HG03095 (cell line): ENCODE results near the gene KIAA0825.
"Not testable (repeated sequence)": the region's sequence is repeated elsewhere in the genome, so short reads cannot be mapped to it uniquely, and the experiment has no call there.

Experiments used
- ATAC-seq: cut with Tn5 transposase; IDR thresholded peaks from one replicate; pipeline ENCODE4 v1.9.1; 2021; ENCODE audit warnings: moderate library complexity; ENCODE audit not compliant: unreplicated experiment

The KIAA0825 gene

GRCh38 chr5:94575196-94575595 is 43.2 kb downstream of the KIAA0825 start:
- ATAC-seq: no peak

- not testable (repeated sequence) for ATAC-seq
These were observed 45.1 kb downstream of the KIAA0825 start for GRCh38 chr5:94573349-94573748.

GRCh38 chr5:94571415-94571814 is 47.0 kb downstream of the KIAA0825 start:
- no peak for ATAC-seq

GRCh38 chr5:94564812-94565211 is 53.6 kb downstream of the KIAA0825 start:
- ATAC-seq: no peak

DNA sequence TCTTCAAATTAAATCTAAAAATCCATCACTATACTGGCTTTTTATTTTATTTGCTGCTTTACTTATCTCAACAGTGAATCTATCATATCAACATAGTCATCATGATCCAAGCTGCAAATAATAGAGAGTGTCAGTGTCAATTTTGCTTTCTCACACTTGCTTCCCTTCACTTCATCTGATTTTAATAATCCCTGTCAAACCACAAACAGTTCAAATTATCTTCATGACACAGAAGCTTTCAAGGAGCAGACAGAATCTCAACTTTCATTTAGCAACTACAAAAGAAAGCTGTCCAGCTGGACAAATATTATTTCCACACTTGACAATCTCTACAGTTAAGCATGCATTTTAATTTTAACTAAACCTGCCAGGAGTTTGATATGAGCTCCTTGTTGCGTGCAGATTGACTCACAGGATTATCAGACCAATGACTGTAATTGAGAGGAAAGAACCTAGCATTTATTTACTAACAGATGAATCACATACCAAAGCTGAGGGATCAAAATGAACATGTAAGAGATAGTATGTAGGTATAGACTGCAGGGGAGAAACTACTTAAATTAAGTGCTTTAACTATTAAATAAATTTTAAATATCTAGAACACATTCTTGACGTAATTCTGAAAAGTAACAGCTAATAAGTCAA is 56.0 kb downstream of the KIAA0825 start:
- no peak for ATAC-seq

DNA sequence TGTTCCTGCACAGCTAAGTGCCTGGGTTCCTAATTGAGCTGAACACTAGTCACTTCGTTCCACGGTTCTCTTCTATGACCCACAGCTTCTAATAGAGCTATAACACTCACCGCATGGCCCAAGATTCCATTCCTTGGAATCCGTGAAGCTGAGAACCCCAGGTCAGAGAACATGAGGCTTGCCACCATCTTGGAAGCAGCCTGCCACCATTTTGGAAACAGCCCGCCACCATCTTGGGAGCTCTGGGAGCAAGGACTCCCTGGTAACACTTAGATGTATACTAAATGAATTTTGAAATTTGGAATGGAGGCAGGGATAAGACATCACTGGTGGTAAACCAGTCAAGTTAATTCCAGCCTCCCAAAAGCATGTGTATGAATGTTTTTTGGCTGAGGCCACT is 60.4 kb downstream of the KIAA0825 start:
- ATAC-seq: no peak

GRCh38 chr5:94551858-94552257 is 66.5 kb downstream of the KIAA0825 start:
- ATAC-seq: no peak

GRCh38 chr5:94545870-94546625 is 72.4 kb downstream of the KIAA0825 start:
- no peak for ATAC-seq

DNA sequence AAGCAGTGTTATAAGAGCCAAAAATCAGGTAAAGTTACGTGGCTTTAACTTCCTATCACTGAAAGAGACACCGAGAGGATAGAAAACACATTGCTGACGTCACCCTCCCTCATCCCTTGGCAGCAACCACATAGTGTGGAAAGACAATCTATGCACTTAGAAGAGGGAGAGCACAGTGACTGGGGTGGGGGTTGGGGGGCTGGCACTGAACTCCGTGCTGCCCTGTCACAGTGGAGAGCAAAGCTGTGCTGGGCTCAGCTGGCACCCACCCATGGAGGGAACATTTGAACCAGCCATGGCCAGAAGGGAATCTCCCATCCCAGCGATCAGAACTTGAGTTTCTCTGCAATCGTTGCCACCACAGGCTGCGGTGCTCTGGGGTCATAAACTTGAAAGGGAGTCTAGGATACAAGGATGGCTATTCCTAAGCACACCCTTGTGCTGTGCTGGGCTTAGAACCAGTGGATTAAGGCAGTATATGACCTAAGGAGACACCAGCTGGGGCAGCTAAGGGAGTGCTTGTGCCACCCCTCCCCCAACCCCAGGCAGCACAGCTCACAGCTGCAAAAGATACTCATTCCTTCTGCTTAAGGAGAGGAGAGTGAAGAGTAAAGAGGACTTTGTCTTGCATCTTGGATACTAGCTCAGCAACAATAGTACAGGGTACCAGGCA is 73.4 kb downstream of the KIAA0825 start:
- ATAC-seq: no peak

GRCh38 chr5:94544031-94544650 is 74.3 kb downstream of the KIAA0825 start:
- ATAC-seq: no peak

GRCh38 chr5:94540856-94541494 is 77.4 kb downstream of the KIAA0825 start:
- no peak for ATAC-seq

- ATAC-seq: no peak
These were observed 80.1 kb downstream of the KIAA0825 start for GRCh38 chr5:94538260-94538659.

DNA sequence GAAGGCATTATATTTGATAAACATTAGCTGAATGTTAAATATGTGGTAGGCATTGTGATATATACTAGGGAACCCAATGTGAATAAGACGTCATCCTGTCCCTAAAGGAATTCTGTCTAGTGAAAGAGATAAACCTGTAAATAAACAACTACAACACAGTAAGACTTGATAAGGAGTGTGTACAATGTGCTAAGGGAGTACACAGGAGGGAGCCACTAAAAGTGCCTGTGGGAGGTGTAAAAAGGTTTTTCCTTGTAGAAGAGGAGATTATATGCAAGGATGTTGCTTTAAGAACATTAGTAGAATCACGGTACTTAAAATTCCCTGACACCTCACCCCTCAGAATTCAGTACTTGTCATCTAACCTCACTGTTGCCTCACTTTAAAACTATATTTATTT is 91.7 kb downstream of the KIAA0825 start:
- no peak for ATAC-seq

DNA sequence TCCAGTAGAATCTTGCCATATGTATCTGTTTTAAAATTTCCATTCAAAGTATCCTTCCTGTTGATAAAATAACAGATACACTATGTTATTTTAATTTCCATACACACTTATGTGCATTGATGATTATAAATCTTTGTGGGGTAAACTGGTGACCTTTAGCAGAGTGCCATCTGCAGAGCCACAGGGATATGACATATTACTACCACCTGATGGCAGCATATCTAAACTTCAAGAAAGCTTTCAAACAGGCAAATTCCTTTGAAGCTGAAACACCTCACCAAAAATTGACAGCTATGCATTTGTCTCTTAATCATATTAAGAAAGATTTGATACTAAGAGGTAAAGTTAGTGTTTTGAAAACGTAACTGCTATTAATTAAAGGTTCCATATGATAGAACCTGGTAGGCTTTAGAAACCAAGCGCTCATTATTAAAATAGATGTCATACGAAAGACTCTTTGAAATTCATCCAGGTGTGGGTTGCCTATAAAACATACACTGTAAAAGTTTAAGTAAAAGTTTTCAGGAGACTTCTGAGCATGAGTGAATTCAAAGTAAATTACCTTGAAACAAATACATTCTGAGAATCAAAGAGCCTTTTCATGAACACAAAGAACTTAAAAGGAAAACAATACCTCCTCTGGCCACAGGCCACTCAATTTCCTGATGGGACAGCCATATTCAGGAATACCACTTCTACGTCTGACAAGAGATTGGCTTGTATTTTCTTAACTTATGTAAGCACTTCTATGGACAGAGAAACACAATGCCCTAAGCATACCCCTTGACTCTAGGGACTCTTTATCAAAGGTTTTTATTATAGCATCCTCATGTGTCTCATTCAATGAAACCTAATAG is 93.3 kb downstream of the KIAA0825 start:
- peak; percentile 79 for ATAC-seq

- no peak for ATAC-seq
These were observed 95.4 kb downstream of the KIAA0825 start for GRCh38 chr5:94523018-94523417.

GRCh38 chr5:94522117-94522516 is 96.3 kb downstream of the KIAA0825 start:
- no peak for ATAC-seq

DNA sequence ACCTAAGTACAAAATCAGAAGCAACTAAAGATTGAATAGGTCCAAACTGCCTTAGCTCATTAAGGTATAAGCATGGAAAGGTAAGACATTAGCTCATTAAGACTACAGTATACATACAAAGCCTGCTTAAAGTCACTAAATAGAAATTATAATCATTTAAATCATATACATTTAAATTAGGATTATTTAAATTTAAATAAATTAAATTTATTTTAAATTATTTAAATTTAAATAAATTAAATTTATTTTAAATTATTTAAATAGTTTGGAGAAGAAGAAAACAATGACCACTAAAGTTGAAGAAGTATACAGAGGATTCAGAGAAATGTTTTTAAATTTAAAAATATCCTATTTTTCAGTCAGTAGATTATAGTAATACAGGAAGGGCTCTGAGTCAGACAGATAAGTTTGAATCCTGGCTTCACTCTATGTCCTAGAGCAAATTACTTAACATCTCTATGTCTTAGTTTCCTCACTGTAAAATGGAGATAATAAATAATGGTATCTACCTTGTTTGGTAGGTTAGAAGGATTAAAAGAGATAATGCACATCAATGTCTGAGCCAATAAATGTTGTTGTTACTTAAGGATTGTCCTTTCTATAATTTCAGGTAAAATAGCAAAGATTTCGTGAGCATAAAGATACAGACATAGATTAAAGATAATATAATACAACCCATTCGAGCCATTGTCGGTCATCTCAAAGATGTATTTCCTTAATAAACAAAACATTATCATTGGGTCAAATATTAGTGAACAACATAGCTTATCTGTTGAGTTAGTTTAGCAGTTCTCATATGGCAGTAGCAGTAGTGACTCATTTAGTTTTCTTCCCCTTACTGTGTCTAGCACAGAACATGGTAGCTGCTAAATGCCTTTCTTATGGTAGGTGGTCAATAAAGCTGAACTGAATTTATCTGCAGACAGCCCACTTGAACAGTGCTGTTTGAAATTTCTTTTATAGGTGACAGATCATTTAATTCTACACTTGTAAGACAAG is 100.6 kb downstream of the KIAA0825 start:
- ATAC-seq: no peak

GRCh38 chr5:94516148-94516547 is 102.3 kb downstream of the KIAA0825 start:
- ATAC-seq: no peak
